Measurements from ENCODE around the gene ALS2.
"Not testable (repeated sequence)": the region's sequence is repeated elsewhere in the genome, so short reads cannot be mapped to it uniquely, and the experiment has no call there.

ALS2 gene

DNA sequence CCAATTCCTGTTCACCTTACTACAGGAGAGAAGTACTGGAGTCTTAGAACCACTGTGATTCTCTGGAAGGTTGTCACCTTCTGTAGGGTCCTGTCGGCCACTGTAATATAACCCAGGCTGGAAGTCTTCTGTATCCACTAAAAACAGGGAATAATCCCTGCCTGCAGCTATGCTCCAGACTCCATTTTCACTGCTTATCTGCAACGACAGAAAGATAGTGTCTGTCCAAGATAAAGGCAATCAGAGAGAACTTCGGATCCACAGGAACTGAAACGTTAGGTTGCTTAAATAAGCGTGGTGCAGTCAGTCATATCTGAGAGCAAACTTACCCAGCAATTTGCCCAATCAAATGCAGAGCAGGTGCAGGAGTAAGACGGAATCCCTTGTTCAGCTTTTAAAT is 34.2 kb downstream of the ALS2 start:
- no peak for DNase-seq

DNA sequence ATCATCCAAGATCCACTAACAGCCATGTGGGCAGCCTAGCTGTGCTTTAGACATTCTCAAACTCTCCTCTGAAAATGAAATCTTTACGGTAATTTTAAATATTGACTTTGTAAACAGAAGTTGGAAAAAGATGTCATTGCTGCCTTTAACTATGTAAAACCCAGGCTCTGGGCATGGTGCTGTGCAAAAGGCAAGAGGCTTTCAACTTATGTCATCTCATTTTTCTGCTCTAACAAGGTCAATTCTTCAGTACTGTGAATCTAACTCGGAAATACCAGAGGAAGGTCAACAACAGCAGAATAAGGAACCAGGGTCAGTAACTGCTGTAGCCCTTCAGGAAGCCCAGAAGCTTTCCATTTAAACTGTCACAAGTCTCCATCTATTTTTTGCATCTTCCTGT is 45.2 kb downstream of the ALS2 start:
- DNase-seq = no peak

DNA sequence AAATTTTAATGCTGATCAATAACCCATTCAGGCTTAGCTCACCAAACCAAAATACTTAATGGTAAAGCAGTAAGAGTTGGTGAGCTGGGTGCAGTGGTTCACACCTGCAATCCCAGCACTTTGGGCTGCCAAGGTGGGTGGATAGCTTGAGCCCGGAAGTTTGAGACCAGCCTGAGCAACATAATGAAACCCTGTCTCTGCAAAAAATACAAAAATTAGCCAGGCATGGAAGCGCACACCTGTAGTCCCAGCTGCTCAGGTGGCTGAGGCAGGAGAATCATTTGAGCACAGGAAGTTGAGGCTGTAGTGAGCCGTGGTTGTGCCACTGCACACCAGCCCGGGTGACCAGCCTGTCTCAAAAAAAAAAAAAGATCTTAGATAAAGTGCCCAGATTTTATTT is 46.6 kb downstream of the ALS2 start:
- no peak for DNase-seq

DNA sequence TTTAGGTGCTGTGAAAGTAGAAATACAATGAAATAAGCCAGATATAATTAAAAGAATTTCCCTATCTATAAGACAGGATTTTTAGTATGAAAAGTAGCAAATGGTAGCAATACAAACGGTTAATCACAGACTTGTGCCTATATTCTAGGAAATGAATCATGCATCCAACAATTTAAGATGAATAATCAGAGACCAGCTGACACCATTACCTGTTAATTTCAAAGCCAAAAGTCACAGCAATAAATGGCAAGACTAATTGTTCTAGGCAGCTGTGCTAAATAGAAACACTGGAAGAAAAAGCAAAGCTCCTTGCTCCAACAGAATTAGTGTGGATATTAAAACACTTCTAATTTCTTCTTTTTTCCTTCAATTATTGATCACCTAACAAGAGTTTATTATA is 47.2 kb downstream of the ALS2 start:
- DNase-seq = no peak

DNA sequence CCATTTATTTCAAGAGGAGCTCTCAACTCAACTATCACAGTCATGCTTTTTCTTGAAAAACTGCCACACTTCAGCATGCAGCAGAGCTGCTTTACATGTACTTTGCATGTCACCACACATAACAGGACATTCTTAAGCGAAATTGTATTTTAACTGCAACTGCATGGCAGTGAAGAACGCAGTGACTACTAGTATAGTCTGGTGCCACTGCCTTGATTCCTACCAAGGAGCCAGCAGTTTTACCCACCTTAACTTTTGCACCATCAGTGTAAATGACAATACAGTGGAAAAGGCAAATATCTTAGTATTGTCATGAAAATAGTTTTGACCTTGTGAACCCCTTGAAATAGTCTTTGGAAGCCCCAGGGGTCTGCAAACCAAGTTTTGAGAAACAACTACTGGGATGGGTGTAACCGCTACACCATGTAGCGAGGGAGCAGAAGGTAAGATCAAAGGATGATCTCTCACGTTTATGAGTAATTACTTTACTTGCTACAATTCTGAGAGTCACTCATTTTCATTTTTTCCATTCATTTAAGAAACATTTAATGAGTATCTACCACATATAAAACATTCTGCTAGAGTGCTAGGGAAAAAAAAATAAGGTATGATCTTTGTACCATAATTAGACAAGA is 50.0 kb downstream of the ALS2 start:
- no peak for DNase-seq

DNA sequence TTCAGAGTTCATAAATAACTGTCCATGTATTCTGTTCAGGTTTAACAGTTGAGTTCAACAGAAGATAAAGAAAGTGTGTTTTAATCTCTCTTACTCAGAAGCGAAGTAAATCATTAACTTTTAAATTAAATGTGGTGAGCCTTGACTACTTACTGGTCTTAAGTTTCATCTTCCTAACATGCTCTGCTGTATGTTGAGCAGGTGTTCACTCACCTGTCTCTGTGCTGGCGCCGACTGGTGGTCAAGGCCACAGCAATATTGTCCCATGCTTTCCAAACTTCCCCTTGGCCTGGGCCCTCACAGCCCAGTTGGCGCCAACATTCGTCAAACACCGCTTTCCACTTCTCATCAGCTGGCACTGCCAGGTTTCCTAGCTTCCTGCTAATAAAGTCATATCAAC is 65.3 kb downstream of the ALS2 start:
- DNase-seq = no peak

DNA sequence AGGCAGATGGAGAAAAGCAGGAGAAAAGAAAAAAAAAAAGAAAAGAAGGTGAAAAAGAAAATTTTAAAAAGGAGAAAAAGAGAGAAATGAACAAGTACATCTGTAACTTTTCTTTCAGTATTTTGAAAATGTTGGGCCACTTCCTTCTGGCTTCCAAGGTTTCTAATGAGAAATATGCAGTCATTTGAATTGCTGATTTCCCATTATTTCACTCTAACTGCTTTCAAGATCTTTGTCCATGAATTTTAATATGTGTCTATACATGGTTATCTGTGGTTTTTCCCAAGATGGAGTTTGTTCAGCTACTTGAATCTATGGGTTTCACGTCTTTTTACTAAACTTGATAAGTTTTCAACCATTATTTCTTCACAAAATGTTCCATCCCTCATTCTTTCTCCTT is 68.0 kb downstream of the ALS2 start:
- no peak for DNase-seq

DNA sequence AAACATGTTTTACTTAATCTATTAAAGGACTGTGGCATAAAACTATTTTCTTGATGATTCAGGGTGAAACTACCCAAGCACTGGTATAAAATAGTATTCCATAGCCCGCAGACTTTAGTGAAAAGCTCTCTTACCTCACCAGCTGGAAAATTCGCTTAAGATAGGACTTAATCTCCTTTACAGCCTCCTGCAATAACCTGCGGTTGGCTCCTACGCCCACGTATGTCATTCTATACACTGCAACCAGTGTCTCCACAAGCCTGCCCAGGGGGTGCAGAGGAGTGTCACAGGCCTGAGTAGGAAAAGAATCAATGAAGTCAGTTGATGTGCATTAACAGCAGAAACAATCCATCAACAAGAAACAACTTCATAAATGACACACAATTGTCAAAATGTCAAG is 71.0 kb downstream of the ALS2 start:
- no peak for DNase-seq

DNA sequence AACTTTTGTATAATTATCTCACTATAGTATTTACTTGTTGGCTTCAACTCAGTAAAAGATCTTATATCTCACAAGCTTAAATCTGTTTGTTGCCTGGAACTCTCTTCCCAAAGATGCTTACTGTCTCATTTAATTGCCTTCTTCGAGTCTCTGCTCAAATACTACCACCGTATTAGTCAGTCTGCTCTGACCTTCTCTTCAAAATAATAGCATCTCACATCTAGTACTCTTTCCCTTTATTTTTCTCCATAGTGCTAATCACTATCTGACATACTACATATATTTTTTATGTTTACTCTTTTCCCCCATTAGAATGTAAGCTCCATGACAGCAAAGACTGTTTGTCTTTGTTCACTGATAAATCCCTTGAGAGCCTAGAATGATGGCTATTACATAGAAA is 71.7 kb downstream of the ALS2 start:
- no peak for DNase-seq

DNA sequence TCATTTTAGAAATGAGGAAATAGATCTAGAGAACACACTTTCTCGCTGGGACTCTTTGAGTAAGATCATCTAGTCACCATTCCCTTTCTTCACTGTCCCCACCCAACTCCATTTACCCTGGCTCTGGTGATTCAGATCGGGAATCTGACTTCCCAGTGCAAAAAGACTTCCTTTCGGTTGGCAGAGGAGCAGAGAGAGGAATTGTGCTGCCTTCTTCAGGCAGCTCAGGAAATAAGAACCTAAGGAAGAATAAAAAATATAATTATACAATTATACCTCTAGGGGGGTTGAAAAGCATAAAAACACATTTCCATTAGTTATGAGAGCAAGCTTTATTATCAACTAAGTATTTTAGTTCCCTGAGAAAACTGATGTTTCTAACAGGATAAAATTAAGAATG is 73.0 kb downstream of the ALS2 start:
- no peak for DNase-seq

DNA sequence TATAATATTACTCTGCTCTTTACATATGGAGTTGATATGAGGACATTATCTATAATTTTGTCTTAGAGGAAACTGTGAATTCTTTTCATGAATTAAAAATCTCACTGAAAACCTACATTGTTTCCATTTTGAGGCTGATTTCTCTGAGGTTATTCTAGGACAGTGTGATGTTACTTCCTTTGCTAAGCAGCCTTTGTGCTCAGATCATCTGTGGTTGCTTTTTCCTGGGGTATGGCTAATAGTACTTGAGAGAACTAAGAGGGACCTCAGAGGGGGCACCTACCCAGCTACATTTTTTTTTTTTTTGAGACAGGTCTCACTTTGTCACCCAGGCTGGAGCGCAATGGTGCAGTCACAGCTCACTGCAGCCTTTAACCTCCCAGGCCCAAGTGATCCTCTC is 73.6 kb downstream of the ALS2 start:
- no peak for DNase-seq

DNA sequence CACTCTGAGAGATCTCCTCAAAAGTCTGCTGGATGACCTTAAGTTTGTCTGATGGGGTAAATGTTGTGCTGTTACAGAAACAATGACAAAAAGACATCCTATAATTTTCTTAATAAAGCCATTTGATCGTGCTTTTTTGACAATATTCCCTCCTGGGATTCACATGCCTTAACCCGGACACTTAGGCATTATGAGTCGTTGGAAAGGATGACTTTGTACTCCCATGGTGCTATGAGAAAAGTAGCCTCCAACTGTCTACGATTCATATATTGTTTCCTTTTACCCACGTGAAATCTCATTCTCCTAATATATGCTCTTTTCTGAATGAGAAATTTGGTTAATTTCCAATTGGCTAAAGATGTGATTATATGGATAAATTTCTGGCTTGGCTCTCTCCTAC is 76.2 kb downstream of the ALS2 start:
- DNase-seq = no peak

DNA sequence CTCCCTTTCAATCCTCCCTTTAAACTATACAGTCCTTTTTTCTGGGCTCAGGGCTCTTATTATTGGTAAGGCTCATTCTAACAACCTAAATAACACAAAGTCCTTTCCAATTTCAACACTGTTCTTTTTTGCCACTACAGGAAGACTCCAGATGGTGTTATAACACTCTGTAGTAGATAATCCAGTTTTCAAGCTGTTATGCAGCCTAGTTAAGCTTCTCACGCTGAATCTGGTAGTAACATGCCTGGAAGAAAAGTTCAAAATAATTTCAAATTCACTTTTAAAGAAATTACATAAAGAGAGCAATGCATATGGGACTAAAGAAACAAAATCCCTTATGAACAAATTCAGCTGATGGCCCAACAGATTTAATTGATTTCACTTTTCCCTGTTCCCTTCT is 79.1 kb downstream of the ALS2 start:
- DNase-seq = no peak

DNA sequence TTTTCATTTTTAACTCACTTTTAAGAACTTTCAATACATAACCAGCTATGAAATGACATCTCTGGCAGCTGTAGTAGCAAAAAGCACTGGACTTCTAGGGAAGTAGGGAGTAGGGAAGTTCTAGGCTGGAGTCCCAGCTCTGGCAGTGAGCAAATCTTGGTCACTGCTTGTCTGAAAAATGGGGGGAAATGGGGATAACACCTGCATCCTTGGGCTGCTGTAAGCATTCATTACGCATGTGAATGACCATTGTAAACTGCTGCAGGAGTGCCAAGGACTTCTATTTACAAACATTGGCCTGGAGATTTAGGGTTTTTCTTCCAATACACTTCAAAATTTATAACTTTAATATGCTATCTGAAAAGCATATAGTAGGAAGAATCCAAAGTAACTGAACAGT is 81.3 kb downstream of the ALS2 start:
- no peak for DNase-seq

DNA sequence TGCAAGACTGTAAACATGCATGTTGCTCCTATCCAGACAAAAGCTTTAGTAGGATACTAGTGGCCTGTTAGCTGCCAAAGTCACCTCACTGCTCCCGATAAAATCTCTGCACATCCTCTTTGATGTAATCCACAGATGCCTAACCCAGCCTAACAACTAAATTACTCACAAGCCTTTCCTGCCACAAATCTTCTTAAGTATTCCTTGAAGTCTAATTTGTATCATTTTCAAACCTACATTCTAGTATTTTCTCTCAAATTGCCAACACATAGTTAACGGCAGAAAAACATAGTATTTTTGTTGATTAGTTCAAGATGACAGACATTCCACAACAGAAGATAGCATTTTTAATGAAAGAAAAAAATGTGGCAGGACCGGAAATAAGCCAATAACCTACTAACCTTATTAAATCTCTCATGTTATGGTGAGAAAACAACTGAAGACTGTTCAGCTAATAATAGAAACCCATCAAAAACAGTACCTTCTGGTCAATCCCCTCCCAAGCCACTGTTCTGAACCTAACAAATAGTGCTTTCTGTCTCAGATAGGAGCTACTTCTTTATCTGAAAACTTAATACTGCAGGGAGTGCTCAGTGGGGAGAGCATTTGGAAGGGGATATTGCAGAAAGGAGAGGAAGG is 82.0 kb downstream of the ALS2 start, which contains the start of gene MPP4:
TSS of gene MPP4 (minus strand) at position 57 of the 639 bp plus-strand sequence. CDS start 4,690 bp downstream, outside the sequence.
- no peak for DNase-seq

DNA sequence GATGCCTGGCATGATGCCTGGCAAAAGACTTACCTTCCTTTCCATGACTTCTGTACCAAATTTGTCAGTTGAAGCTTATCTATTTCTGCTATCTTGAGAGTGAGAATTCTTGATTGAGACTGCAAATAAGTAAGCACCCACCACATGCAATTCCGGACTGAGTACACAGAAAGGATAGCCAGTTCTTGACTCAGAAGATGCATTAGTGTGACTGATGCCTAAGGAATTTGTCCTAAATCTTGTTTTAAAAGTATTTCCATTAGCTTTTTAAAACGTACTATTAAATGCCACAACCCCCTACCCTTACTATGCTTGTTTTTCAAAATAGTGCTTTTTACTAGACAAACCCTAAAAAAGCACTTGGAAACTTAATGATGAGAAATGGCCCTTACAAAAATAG is 82.8 kb downstream of the ALS2 start:
- no peak for DNase-seq

DNA sequence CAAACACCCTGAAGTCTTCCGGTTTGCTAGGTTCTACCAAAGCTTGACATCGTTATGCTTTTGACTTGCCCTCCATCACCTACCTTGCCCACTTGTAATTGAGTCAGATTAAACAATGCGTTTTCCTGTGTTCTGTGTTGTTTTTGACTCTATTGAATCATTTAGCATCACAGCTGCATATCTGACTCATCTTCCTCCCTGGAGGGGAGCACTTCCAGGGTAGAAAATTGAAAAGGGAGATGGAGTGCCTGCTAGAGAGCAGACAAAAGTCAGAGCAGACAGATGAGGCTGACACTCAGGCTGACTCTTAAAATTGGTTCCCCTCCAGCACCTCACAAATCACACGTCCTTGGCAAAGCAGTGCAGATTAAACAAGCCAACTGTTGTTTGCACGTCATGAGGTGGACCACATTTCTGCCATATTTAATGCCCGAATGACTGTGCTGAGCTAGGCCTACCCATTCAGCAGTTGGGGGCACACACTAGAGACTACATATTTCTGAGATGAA is 84.5 kb downstream of the ALS2 start:
- no peak for DNase-seq

DNA sequence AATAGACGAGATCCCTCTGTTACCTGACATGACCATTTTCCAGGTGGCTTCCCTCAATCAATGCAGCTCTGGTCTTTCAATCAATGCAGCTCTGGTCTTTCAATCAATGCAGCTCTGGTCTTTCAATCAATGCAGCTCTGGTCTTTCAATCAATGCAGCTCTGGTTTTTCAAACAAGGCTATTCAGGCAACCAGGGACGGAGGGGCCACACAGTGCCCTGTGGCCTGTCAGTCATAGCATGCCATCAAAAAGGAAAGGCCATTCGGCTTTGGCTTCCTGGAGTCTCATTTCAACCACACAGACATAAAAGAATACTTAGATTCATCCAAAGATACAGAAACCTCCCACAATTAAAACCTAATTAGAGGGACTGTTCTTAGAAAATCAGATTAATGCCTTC is 95.6 kb downstream of the ALS2 start:
- no peak for DNase-seq

DNA sequence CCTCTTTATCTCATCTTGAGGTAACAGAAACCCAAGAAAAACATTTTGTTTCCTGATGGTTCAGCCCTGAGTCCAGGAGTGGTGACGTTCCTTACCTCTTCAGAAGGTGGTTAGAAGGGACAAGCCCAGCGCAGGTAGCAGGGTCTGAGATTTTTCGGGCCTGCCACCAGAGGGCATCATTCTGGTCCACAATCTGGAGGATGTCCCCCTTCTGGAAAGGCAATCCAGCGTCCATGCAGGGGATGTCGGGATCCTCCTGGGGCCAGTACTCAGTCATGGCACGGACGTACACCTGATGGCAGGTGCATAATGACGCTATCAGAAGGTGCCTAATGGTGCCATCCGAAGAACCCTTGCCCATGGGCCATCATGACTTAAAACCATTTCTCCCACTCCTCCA is 100.0 kb downstream of the ALS2 start:
- no peak for DNase-seq

DNA sequence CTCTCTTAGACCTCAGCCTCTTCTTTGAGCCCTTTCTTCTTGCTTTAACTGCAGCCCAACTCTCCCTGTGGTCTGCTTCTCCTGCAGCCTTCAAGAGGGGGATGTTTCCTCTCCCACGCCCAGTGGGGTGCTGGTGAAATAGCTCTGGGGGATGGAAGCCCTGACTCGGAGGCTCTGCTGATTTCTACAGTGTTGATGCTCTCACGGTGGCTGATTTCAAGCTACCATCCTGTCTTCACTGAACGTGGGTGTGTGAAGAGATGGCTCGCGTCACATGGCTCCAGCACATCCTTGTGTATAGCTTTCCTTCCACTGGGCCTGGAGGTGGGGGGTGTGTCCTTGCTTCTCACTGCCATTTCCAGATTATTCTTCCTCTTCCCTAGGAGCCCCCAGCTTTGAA is 102.3 kb downstream of the ALS2 start:
- no peak for DNase-seq

DNA sequence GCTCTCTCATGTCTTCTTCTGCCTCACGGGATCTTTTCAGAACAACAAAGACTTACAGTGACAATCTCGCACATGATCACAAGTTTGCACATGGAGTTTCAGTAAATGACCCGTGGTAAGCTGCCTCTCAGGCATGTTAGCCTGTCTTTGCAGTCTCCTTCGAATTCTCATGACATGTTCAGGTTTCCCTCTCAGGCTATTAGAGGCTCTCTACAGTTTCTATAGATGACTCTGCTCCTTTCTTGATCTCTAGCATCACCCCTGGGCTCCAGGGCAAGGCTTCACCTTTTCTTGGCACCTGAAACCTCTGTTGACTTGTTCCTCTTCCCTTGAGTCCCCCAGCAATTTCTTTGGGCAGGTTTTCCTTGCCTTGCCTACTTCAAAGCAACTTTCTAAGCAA is 105.3 kb downstream of the ALS2 start:
- DNase-seq = no peak

DNA sequence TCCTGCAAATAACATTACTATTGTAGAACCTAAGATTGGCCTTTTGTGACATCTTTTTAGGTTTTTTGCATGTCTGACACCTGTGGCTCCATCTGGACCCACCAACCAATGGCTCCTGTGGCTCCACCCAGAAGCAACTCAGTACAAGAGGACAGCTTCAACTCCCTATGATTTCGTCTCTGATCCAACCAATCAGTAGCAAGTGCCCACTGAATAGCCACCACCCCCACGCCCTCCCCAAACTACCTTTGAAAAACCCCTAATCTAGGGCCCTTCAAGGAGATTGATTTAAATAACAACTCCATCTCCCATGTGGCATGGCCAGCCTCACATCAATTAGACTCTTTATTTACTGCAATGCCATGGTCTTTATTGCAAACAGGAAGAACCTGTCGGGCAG is 105.9 kb downstream of the ALS2 start:
- DNase-seq = no peak

DNA sequence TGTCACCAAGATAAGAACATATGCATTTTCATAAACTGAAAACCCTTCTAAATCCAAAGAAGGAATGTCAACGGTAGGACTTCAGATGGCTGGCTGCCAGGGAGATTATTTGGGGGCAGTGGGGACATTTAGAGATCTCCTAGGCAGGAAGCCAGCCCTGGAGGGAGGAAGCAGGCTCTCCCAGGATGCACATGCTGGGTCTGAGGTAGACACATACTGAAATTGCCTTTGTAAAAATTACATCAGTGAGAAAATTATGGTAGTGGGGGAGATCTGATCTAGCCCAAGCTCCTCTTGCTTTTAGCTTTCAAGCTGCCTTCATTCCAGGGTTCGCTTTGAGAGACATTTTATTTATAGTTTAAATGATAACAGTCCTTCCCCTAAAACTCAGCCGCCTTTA is 106.4 kb downstream of the ALS2 start:
- DNase-seq = no peak

DNA sequence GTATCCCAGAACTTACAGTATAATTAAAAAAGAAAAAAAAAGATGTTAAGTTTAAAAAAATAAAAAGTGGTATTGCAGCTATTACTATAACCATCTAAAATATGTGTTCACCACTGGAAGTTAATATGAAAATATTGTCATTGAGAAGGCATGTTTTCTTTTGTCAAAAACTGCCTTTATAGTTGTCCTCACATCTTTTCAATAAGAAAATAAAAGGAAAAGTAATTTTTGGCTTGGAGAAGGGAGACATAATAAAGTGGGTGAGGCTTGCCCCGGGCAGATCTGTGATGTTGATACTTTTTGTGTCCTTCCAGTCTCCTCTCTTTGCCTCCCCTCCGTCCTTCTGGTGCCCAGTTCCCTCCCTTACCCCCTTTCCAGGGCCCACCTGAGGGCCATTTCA is 107.2 kb downstream of the ALS2 start:
- DNase-seq = no peak

DNA sequence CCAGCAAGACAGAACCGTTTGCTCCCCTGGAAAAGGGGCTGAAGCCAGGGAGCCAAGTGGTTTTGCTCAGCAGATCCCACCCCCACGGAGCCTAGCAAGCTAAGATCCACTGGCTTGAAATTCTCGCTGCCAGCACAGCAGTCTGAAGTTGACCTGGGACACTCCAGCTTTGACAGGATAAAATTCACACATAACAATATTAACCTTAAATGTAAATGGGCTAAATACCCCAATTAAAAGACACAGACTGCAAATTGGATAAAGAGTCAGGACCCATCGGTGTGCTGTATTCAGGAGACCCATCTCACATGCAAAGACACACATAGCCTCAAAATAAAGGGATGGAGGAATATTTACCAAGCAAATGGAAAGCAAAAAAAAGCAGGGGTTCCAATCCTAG is 109.5 kb downstream of the ALS2 start:
- not testable (repeated sequence) for DNase-seq
